NOMO-1 (cell line): ENCODE measurements around the gene PRKAG2.

Source experiments
- DNase-seq, 2 experiments: peaks; one replicate each; lab custom pipeline; 2025; ENCODE audit not compliant: unreplicated experiment in 2 of 2; lab: John Stamatoyannopoulos, UW

The PRKAG2 gene

GRCh38 chr7:151866761-151867655 lies 9.9 kb downstream of the PRKAG2 start:
- DNase-seq, result no peak

- no peak for DNase-seq
Observed at GRCh38 chr7:151866028-151866427, 10.9 kb downstream of the PRKAG2 start.

GRCh38 chr7:151865070-151865670 lies 11.7 kb downstream of the PRKAG2 start:
- no peak for DNase-seq

- no peak for DNase-seq
Observed at GRCh38 chr7:151864561-151864960, 12.4 kb downstream of the PRKAG2 start.

GRCh38 chr7:151864081-151864480 lies 12.8 kb downstream of the PRKAG2 start:
- no peak for DNase-seq

GRCh38 chr7:151863386-151864079 lies 13.4 kb downstream of the PRKAG2 start:
- DNase-seq, result no peak

- DNase-seq, result no peak
Observed at GRCh38 chr7:151862606-151863381, 14.1 kb downstream of the PRKAG2 start.

GRCh38 chr7:151861881-151862280 lies 15.0 kb downstream of the PRKAG2 start:
- DNase-seq, result no peak

GRCh38 chr7:151860771-151861170 lies 16.1 kb downstream of the PRKAG2 start:
- no peak for DNase-seq

GRCh38 chr7:151859948-151860685 lies 16.8 kb downstream of the PRKAG2 start:
- DNase-seq, result no peak

- DNase-seq, result no peak
Observed at GRCh38 chr7:151859111-151859947, 17.6 kb downstream of the PRKAG2 start.

GRCh38 chr7:151858456-151858855 lies 18.5 kb downstream of the PRKAG2 start:
- DNase-seq, result no peak

- no peak for DNase-seq
Observed at GRCh38 chr7:151857866-151858450, 19.0 kb downstream of the PRKAG2 start.

- DNase-seq, result no peak
Observed at GRCh38 chr7:151857412-151857811, 19.5 kb downstream of the PRKAG2 start.

GRCh38 chr7:151856516-151856915 lies 20.4 kb downstream of the PRKAG2 start:
- DNase-seq, result no peak

- no peak for DNase-seq
Observed at GRCh38 chr7:151856098-151856497, 20.8 kb downstream of the PRKAG2 start.

- DNase-seq, result no peak
Observed at GRCh38 chr7:151854720-151855071, 22.2 kb downstream of the PRKAG2 start.

GRCh38 chr7:151853896-151854719 lies 22.8 kb downstream of the PRKAG2 start:
- DNase-seq, result no peak
